Endothelial cell of umbilical vein (primary cell): ENCODE results near the gene HSBP1.

ENCODE experiments used
- CTCF ChIP-seq, 2 donors: IDR thresholded peaks; 1 replicate in 1 of 2; 2 replicates in 1 of 2; pipeline ENCODE4 v1.5.1; 2011; ENCODE audit warnings: low read length in 2 of 2, mild to moderate bottlenecking in 2 of 2, moderate library complexity in 2 of 2, control low read depth in 1 of 2, inconsistent platforms in 1 of 2, low read depth in 1 of 2; ENCODE audit not compliant: insufficient read depth in 1 of 2; ENCODE audit errors: extremely low read depth in 1 of 2
- EZH2 ChIP-seq: IDR thresholded peaks from 2 replicates; pipeline ENCODE4 v1.6.1; 2012; ENCODE audit warnings: borderline replicate concordance, low read depth, mild to moderate bottlenecking, moderate library complexity, low read length, inconsistent platforms; ENCODE audit not compliant: severe bottlenecking
- GATA2 ChIP-seq: IDR thresholded peaks from 2 replicates; pipeline ENCODE4 v1.7.0; 2011; ENCODE audit warnings: low read depth, mild to moderate bottlenecking, moderate library complexity, mixed read lengths, low read length; ENCODE audit not compliant: insufficient read length, insufficient read depth
- POLR2AphosphoS5 ChIP-seq: IDR thresholded peaks from 2 replicates; pipeline ENCODE4 v1.6.1; 2012; ENCODE audit warnings: low read depth, mild to moderate bottlenecking, control low read depth, low read length, moderate library complexity; ENCODE audit not compliant: insufficient read depth

DNA sequence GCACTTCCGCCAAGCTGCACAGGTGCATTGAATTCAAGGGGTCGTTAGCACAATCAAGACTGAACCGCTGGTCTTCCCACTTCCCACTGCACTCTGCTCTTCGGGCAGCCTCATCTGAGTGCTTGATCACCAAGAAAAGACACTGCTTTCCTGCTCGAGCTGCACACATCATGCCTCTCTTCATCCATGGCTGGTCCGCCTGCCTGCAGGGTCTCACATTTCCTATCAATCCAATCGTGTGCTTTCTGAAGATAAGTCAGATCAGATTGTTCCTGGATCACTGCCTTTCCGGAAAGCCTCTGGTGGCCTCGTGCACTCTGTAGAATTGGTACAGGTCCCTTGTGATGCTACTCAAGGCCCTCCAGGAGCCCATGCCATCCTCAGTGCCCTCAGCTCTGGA is 30.8 kb upstream of the HSBP1 start:
- TF ChIP-seq POLR2AphosphoS5, result no peak
- no peak for TF ChIP-seq GATA2
- no peak for TF ChIP-seq CTCF (IDR thresholded peaks at IDR 0.05; ENCODE audit: extremely low read depth in 1 of 2, insufficient read depth in 1 of 2, low read depth in 1 of 2, low read length in 2 of 2)
- no peak for TF ChIP-seq EZH2
